ENCODE measurements around the gene DCP2.

GRCh38 chr5:112996830-112997374, 20.3 kb downstream of the DCP2 start:
- TF ChIP-seq CTCF (IDR thresholded peaks at IDR 0.05; ENCODE audit: borderline replicate concordance, extremely low read depth, low read length, poor library complexity, severe bottlenecking): no peak
- no peak for TF ChIP-seq EZH2 (IDR thresholded peaks at IDR 0.05; ENCODE audit: borderline replicate concordance, low read depth, low read length, severe bottlenecking)

All from DND-41 (cell line).